Measurements from ENCODE around the gene POLR1B. TPM values are rescaled to one million over a fixed set of nuclear protein-coding genes. Genes with fewer than 3 reads are reported as not detected.
A peak's percentile ranks its signal among the peaks of the same experiment; 100 is the strongest.
"Not testable (repeated sequence)": the region's sequence is repeated elsewhere in the genome, so short reads cannot be mapped to it uniquely, and the experiment has no call there.

POLR1B gene
- total RNA-seq, 1 experiment from 2014 or later = 33.0 TPM

DNA sequence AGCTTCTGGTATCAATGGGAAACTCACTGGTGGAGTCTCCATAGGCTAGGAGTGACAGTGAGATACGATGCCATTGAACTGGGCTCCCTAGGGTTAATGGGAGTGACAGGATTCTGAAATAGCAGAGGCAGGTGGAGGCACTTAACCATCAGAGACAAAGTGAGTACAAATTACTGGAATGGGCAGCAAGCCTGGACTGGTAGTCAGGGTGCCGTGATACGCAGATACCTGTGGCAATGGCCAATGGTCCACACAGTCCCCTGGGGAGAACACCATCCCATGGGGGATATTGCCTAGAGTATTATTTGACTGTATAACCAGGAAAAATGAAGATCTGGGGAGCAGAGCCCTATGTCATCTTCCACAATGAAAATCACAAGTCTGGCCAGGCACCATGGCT lies 59.5 kb downstream of the POLR1B start:
- no peak for DNase-seq (ENCODE audit: low spot score)

DNA sequence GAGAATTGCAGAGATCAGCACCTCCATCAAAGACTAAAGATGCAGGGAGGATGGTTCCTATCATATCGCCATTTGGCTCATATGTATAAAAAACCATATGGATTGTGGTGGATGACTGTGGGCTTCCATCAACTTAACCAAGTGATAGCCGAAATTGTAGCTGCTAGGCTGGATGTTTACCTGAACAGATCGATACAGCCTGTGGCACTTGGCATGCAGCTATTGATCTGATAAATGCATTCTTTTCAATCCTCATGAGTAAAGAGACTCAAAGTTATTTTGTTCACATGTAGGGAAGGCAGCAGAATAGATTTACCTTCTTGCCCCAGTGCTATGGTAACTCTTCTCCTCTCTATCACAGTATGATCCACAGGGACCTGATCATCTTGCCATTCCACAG lies 60.7 kb downstream of the POLR1B start:
- DNase-seq (ENCODE audit: low spot score) = no peak

DNA sequence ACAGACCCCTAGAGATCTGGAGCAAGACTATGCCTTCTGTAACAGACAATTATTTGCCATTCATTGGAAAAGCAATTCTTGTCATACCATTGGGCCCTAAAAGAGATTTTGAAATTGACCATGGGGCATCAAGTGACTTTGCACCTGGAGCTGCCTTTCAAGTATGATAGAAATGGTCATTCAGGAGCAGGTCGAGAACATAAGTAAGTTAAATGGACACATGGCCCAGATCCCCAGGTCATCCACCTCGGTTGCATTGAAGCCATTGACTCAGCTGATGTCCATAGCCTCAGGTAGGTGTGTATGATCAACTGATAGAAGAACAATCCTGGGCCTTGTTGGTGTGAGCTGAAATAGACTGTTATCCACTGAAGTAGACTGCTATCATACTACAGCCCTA lies 61.5 kb downstream of the POLR1B start:
- no peak for DNase-seq (ENCODE audit: low spot score)

DNA sequence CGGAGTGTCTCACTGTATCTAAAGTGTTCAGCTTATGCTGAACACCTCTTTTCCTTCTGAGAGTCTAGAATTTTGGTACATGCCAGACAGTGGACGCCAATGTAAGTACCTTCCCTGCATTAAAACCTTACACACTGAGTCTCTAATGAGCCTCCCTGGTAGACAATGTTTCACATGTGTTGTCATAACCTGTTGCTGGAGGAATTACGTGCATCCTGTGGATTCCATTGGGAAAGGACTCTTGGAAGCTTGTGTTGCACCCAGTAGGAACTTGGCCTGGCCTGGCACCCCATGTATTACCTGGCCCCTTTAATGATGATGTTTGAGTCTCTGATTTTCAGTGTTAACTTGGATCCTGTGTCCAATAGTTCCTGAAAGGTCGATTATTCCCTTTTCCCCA lies 62.7 kb downstream of the POLR1B start:
- no peak for DNase-seq (ENCODE audit: low spot score)

DNA sequence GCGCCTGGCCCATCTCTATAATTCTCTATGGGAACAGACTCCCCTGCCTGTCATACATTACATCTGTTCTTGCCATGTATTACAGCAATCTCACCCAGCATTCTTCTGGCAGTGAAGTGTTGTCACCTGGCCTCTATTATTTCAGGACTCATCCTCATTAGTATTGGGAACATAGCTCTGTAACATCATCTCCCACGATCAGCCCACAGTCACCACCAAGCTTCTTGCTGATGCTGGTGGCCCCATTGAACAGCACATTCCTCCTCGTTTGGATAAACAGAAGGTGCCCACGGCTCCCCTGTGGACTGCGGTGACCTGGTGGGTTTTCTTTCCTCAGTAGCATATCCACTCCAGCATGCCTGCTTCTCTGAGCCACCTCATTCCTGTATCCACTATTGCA lies 63.7 kb downstream of the POLR1B start:
- DNase-seq (ENCODE audit: low spot score) = no peak

DNA sequence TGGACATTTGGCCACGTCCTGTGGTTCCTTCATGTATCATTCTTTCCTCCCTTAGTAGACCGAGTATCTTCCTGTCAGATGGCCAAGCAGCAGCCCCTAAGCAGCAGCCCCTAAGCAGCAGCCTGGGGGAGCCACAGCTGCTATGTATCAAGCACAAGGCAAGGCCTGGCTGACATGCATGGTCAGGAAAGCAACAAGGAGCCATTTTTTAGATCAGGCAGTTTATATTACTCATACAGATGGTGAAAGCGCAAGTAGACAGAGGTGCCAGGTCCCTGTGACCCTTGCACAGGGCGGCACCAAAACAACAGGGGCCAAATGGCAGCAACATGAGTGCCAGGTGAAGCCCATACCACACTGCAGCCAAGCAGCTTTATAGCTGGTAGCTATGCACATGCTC lies 64.3 kb downstream of the POLR1B start:
- no peak for DNase-seq (ENCODE audit: low spot score)

DNA sequence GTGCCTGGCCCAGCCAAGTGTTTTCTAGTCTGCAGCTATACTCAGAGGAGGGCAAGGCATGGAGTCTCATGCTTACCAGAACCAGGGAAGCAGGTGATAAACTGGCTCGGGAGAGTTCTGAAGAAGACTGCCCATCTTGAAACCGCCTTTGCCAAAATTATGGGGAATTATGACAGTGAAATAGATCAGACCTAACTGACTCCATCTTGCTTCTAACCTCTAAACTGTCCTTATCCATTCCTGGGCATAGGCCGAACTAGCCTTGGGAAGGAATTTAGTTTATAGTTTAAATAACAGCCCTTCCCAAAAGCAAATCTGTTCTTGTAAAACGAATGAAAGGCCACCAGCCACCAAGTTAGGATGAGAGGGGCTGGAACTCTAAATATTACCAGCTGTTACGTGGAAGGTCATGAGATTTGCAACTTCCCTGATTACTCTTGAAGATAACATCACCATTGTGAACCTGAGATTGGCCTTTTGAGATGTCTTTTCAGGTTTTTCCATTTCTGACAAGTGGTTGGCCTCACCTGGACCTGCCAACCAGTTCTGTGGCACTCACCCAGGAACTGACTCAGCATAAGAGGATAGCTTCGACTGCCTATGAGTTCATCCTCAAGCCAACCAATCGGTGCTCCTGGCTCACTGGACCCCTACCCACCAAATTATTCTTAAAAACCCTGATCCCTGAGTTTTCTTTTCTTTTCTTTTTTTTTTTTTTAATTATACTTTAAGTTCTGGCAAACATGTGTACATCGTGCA lies 65.6 kb downstream of the POLR1B start:
- DNase-seq (ENCODE audit: low spot score) = no peak

DNA sequence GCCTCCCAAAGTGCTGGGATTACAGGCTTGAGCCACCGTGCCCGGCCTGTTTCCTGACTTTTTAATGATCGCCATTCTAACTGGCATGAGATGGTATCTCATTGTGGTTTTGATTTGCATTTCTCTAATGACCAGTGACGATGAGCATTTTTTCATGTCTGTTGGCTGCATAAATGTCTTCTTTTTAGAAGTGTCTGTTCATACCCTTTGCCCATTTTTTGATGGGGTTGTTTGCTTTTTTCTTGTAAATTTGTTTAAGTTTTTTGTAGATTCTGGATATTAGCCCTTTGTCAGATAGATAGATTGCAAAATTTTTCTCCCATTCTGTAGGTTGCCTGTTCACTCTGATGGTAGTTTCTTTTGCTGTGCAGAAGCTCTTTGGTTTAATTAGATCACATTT lies 67.1 kb downstream of the POLR1B start:
- DNase-seq (ENCODE audit: low spot score) = not testable (repeated sequence)

DNA sequence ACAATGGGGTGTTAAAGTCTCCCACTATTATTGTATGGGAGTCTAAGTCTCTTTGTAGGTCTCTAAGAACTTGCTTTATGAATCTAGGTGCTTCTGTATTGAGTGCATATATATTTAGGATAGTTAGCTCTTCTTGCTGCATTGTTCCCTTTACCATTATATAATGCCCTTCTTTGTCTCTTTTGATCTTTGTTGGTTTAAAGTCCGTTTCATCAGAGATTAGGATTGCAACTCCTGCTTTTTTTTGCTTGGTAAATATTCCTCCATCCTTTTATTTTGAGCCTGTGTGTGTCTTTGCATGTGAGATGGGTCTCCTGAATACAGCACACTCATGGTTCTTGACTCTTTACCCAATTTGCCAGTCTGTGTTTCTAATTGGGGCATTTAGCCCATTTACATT lies 70.0 kb downstream of the POLR1B start:
- DNase-seq (ENCODE audit: low spot score) = not testable (repeated sequence)

DNA sequence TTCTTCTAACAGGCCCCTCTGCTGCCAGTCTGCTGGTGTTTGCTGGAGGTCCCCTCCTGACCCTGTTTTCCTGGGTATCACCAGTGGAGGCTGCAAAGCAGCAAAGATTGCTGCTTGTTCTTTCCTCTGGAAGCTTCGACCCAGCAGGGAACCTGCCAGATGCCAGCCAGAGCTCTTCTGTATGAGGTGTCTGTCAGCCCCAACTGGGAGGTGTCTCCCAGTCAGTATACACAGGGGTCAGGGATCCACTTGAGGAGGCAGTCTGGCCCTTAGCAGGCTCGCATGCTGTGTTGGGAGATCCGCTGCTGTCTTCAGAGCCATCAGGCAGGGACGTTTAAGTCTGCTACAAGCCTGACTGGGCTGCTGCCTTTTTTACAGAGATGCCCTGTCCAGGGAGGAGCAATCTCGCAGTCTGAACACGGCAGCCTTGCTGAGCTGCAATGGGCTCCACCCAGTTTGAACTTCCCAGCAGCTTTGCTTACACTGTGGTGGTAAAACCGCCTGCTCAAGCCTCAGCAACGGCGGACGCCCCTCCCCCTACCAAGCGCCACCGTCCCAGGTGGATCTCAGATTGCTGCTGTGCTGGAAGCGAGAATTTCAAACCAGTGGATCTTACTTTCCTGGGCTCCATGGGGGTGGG lies 72.1 kb downstream of the POLR1B start:
- peak; percentile 39 for DNase-seq (ENCODE audit: low spot score)

DNA sequence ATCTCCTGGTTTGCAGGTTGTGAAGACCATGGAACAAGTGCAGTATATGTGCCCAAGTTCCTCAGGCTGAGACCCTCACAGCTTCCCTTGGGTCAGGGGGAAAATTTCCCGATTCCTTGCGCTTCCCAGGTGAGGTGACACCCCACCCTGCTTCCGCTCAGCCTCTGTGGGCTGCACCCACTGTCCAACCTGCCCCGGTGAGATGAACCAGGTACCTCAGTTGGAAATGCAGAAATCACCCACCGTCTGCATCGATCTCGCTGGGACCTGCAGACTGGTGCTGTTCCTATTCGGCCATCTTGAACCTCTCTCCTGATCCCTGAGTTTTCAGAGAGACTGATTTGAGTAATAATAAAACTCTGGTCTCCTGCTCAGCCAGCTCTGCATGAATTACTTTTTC lies 72.8 kb downstream of the POLR1B start:
- no peak for DNase-seq (ENCODE audit: low spot score)

DNA sequence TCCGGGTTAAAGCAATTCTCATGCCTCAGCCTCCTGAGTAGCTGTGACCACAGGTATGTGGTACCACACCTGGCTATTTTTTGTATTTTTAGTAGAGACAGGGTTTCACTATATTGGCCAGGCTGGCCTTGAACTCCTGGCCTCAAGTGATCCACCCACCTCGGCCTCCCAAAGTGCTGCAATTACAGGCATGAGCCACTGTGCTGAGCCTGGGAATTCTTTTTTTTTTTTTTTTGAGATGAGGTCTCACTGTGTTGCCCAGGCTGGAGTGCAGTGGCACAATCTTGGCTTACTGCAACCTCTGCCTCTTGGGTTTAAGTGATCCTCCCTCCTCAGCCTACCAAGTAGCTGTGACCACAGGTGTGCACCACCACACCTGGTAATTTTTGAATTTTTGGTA lies 73.5 kb downstream of the POLR1B start:
- DNase-seq (ENCODE audit: low spot score) = not testable (repeated sequence)

DNA sequence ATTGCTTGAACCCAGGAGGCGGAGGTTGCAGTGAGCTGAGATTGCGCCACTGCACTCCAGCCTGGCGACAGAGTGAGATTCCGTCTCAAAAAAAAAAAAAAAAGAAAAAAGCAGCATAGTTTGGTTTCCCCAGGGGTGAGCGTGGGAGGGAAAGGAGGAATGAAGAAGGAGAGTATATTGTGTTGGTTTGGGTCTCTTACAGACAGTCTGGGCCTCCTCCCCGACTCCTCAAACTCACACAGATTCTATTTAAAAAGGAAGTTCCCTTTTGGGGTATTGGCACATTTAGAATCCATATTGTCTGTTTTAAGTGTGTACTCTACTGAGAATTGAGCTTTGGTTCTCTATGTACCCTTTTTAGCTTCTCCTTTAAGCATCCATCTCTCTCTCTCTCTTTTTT lies 76.1 kb downstream of the POLR1B start:
- DNase-seq (ENCODE audit: low spot score) = no peak

DNA sequence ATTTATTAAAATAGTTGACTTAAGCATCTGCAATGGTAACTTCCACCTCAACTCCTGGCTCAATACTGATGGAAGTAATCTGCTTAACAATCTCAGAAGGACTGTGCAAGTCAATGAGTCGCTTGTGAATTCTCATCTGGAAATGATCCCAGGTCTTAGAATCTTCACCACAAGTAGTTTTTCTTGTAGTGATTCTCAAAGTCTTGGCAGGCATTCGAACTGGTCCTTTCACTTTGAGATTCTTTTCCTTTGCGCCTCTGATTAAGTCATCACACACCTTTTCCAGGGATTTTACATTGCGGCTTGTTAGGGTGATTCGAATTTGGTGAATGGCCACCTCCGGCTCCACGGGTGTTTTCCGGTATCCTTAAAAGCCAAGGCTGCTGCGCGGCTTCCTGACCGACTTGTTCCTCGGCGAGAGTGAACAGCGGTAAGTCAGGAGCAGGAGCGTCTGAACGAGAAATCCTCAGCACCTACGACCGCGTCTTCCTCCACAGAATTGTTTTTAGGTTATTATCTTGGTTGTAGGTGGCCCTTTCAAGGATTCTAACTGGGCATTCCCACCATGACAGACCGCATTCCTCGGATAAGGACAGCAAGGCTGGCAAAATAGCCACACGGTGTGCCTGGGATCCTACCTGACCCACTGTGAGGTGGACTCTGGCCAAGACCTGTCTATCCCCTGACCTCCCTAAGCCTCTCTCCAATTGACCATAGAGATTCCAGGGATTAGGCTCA lies 79.7 kb downstream of the POLR1B start:
- DNase-seq (ENCODE audit: low spot score) = no peak

DNA sequence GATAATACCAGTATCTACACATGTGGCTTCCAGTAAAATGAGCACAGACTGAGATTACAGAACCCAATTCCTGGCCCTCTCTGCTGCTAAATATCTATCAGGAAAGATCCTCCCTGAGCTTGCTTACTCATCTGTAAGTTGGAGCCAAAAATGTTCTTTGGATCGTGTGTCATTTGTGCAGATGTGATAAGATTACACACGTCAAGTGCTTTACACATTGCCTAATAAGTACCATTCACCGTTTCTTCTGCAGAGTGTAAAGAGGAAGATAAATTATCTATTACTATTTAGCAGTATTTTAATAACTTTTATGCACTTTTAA lies 80.2 kb downstream of the POLR1B start:
- no peak for DNase-seq (ENCODE audit: low spot score)

DNA sequence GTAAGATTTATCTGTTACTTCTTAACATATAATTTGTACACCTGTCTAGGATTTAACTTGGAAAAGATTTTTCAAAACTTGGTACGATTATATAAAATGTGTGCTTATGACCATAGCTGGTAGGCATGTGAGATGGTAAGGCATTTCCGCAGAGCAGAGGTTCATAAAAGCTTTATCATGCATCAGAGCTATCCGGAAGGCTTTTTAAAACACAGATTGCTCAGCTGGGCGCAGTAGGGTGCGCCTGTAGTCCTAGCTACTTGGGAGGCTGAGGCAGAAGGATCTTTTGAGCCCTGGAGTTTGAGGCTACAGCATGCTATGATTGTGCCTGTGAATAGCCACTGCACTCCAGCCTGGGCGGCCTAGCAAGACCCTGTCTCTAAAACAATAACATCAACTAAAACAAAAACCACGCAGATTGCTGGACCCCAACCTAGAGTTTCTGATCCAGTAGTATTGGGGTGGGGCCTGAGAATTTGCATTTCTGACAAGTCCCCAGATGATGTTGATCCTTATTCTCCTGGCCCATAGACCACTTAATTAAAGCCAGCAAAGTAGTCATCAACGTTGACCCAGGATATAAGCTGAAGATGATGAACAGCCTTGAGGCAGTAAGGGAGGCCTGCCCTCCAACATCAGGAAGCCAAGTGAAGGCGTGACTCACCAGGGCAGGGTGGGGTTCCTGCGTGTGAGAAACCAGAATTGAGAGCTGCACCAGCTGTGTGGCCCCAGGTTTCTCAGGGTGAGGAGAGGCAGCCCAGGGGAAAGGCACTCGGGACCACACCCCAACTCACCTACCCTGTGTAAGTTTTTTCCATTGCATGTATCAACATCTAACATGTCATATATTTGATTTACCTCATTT lies 81.9 kb downstream of the POLR1B start:
- no peak for DNase-seq (ENCODE audit: low spot score)

DNA sequence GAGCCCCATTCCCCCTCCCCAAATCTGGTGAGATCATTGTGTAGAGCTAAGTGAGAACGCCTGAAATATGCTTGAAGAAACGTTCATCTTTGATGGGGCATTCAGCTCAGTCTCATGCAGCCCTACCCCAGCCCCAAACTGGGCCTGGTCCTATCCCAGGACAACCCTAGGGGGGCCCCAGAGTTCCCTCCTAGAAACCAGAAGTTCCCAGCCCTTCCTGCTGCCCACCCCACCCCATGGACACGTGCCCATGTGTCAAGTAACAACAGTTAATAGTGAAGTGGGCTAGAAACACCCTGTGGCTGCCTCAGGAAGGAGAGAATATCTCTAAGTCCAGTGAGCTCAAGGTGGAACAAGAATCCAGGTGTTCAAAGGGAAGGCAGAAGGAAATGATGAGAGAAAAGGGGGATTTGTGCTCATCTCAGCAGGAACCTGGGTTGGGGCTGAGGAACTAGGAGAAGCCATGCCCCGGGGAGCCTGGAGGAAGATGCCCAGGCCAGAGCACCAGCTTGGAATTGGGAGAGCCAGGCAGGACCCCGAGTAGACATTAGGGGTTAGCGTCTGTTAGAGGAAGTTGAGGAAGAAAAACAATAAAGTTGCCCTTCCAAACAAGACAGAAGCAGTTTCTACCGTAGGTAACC lies 83.3 kb downstream of the POLR1B start:
- DNase-seq (ENCODE audit: low spot score) = no peak

DNA sequence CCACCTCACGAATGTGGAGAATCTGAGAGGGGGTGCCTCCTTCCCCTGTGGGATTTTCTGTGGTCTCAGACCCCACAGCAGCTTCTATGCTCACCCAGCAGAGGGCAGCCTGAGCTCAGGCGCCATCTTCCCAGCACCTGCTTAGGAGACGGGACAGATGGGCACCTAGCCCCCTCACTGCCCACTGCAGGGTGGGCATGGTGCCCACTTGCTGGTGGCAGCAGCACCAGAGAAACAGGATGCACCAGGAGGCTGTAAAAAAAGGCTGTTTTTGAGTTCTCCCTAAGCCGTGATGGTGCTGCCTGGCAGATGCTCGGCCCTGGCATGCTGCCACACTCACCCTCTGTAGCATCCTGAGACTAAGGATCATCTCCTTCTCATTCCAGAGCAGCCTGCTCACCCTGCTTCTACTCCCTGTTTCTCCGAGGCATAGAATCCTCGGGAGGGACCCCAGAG lies 84.4 kb downstream of the POLR1B start:
- peak; percentile 73 for DNase-seq (ENCODE audit: low spot score)

Measured in HT-29 (cell line).